Vagina (tissue), 2 donors: ENCODE data around the gene PTPRG.

Source experiments
- POLR2A ChIP-seq, 2 donors: fragments of 450-650 bp; IDR thresholded peaks; one replicate each; pipeline ENCODE4 v1.6.1; 2017; ENCODE audit warnings: antibody characterized with exemption in 2 of 2, mild to moderate bottlenecking in 2 of 2, moderate library complexity in 2 of 2
- POLR2AphosphoS5 ChIP-seq, 2 donors: sonication (generic); formaldehyde crosslinking; IDR thresholded peaks; one replicate each; pipeline ENCODE4 v1.9.0; 2017; ENCODE audit warnings: antibody characterized with exemption in 2 of 2, mild to moderate bottlenecking in 2 of 2, low read depth in 1 of 2; ENCODE audit not compliant: insufficient read depth in 1 of 2
- TF ChIP-seq, protein P1 (sequence below), 3 experiments: fragments of 450-650 bp in 2 of 3; fragments of 200-600 bp in 1 of 3; sonication (generic) in 1 of 3; IDR thresholded peaks; one replicate each; pipeline ENCODE4 v1.5.1; 2017 to 2019; ENCODE audit warnings: antibody characterized with exemption in 3 of 3, mild to moderate bottlenecking in 2 of 3, moderate library complexity in 2 of 3

DNA sequence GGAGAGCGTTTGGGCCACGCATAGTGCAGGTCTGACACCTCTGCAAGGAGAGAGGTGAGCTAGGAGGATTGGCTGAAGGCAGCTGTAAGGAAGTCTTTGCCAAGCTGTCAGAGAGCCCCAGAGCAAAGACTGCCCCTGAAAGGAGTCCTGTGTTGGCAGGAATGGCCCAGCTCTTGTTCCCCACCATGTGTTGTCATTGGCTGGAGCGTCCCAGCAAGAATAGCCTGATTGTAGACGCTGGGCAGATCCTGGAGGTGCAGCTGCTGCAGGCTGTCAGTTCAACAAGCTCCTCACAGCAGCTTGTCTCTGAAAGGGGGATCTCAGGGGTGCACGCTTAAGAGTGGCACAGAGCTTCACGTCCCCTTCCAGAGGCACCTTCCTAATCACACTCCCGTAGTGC is 574.4 kb downstream of the PTPRG start:
- TF ChIP-seq, protein P1, sequence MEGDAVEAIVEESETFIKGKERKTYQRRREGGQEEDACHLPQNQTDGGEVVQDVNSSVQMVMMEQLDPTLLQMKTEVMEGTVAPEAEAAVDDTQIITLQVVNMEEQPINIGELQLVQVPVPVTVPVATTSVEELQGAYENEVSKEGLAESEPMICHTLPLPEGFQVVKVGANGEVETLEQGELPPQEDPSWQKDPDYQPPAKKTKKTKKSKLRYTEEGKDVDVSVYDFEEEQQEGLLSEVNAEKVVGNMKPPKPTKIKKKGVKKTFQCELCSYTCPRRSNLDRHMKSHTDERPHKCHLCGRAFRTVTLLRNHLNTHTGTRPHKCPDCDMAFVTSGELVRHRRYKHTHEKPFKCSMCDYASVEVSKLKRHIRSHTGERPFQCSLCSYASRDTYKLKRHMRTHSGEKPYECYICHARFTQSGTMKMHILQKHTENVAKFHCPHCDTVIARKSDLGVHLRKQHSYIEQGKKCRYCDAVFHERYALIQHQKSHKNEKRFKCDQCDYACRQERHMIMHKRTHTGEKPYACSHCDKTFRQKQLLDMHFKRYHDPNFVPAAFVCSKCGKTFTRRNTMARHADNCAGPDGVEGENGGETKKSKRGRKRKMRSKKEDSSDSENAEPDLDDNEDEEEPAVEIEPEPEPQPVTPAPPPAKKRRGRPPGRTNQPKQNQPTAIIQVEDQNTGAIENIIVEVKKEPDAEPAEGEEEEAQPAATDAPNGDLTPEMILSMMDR (IDR thresholded peaks at IDR 0.05), result no peak
- TF ChIP-seq POLR2A (IDR thresholded peaks at IDR 0.05) (no peak), POLR2AphosphoS5 (IDR thresholded peaks at IDR 0.05; ENCODE audit: insufficient read depth in 1 of 2, low read depth in 1 of 2) (no peak)
